MM.1S (cell line): Measurements from ENCODE around the gene WDR45B.

ENCODE experiments used
- EZH2 ChIP-seq: fragments of 300-600 bp; sonication (generic); optimal IDR thresholded peaks from 2 replicates; pipeline ENCODE3; 2017; ENCODE audit warnings: low read depth, mild to moderate bottlenecking, antibody characterized with exemption, low read length, mixed read lengths
- EZH2phosphoT487 ChIP-seq: fragments of 300-600 bp; sonication (generic); IDR thresholded peaks from 2 replicates; pipeline ENCODE4 v1.6.1; 2018; ENCODE audit warnings: antibody characterized with exemption, low read length
- TF ChIP-seq, protein P1 (sequence below): fragments of 300-600 bp; sonication (generic); IDR thresholded peaks from 2 replicates; pipeline ENCODE4 v1.5.1; 2016; ENCODE audit warnings: antibody characterized with exemption, low read length, mixed read lengths

DNA sequence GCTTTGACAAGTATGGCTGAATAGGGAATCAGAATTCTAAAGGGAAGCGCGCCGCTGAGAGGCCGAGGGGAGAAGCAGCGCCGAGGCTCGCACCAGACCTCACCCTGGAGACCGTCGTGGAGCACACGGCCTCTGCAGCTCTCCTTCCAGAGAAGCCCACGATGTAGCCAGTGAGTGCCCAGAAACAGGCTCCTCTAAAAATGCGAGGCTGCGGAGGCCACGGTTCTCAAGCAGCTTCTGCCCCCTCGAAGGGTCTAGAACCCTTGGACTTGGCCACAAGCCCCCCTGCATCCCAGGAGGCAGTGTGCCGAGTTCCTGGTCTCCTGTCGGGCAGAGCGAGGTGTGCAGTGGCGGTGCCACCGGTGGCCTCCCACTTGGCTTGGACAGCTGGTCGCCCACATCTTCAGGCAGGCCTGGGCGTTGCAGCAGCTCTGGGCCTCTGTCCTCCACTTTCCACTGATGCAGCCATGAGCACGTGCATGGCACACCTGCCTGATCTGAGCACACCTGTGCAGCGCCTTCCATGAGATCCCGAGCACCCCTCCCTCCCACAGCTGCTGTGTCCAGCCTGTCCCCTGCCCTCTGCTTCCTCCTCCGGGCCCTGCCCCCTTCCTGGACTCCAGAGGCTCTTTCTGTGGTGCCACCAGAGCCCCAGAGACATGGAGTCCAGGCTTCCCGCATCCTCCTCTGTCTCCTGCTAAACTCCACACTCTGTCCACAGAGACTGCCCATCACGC is 18.9 kb upstream of the WDR45B start:
- TF ChIP-seq, protein P1, sequence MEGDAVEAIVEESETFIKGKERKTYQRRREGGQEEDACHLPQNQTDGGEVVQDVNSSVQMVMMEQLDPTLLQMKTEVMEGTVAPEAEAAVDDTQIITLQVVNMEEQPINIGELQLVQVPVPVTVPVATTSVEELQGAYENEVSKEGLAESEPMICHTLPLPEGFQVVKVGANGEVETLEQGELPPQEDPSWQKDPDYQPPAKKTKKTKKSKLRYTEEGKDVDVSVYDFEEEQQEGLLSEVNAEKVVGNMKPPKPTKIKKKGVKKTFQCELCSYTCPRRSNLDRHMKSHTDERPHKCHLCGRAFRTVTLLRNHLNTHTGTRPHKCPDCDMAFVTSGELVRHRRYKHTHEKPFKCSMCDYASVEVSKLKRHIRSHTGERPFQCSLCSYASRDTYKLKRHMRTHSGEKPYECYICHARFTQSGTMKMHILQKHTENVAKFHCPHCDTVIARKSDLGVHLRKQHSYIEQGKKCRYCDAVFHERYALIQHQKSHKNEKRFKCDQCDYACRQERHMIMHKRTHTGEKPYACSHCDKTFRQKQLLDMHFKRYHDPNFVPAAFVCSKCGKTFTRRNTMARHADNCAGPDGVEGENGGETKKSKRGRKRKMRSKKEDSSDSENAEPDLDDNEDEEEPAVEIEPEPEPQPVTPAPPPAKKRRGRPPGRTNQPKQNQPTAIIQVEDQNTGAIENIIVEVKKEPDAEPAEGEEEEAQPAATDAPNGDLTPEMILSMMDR, result no peak
- TF ChIP-seq EZH2phosphoT487, result no peak
- no peak for TF ChIP-seq EZH2
